Brain microvascular endothelial cell (primary cell): ENCODE results near the gene INHBE.
"Not testable (repeated sequence)": the region's sequence is repeated elsewhere in the genome, so short reads cannot be mapped to it uniquely, and the experiment has no call there.

Experiments used
- DNase-seq: peaks from one replicate; pipeline ENCODE4 v3.0.0-alpha.2; 2020
- H3K27ac ChIP-seq: fragments of 250-450 bp; sonication (Bioruptor Pico); 2 replicates; pipeline ENCODE4 v1.5.1; 2020; ENCODE audit warnings: mild to moderate bottlenecking, moderate library complexity
- H3K27me3 ChIP-seq: fragments of 250-450 bp; sonication (Bioruptor Pico); replicated peaks from 2 replicates; pipeline ENCODE4 v1.5.1; 2020; ENCODE audit warnings: mild to moderate bottlenecking
- H3K36me3 ChIP-seq: fragments of 250-450 bp; sonication (Bioruptor Pico); replicated peaks from 2 replicates; pipeline ENCODE4 v1.5.1; 2020; ENCODE audit warnings: mild to moderate bottlenecking
- H3K4me3 ChIP-seq: 2 replicates; pipeline ENCODE4 v1.5.1; 2011; ENCODE audit warnings: low read depth, mild to moderate bottlenecking, control low read depth, low read length, moderate library complexity
- CTCF ChIP-seq: IDR thresholded peaks from 2 replicates; pipeline ENCODE4 v1.5.1; 2011; ENCODE audit warnings: low read depth, mild to moderate bottlenecking, moderate library complexity, low read length, control low read depth, inconsistent platforms; ENCODE audit errors: missing control alignments
- in situ Hi-C: cut with HindIII; loops from 2 replicates; pipeline ENCODE4 v1.10.0; 2017; ENCODE audit warnings: low sequenced_read_pairs, low pct_ligation_motif_present

The INHBE gene

GRCh38 chr12:57438400-57438799 is 16.7 kb upstream of the INHBE start:
- TF ChIP-seq CTCF: no peak
- no peaks in the 10 kb centered on the region for H3K27me3 ChIP-seq
- DNase-seq: no peak
- no peak overlapping the region for H3K4me3 ChIP-seq
- no peak overlapping the region for H3K27ac ChIP-seq
- H3K36me3 ChIP-seq: no peaks in the 10 kb centered on the region
- in situ Hi-C loops: no loop called here

GRCh38 chr12:57439762-57440266 is 15.3 kb upstream of the INHBE start:
- no peak for TF ChIP-seq CTCF
- Histone ChIP-seq H3K36me3 (no peaks in the 10 kb centered on the region), H3K4me3 (no peak overlapping the region), H3K27me3 (no peaks in the 10 kb centered on the region), H3K27ac (no peak overlapping the region)
- no peak for DNase-seq
- in situ Hi-C loops: no loop called here

GRCh38 chr12:57441393-57441792 is 13.7 kb upstream of the INHBE start:
- H3K27ac ChIP-seq, H3K27me3 ChIP-seq, H3K36me3 ChIP-seq, in situ Hi-C loops, H3K4me3 ChIP-seq, DNase-seq: not testable (repeated sequence)

- H3K36me3 ChIP-seq: no peaks in the 10 kb centered on the region
- in situ Hi-C loops: no loop called here
- H3K27me3 ChIP-seq: no peaks in the 10 kb centered on the region
- H3K27ac ChIP-seq: no peak overlapping the region
- H3K4me3 ChIP-seq: no peak overlapping the region
- TF ChIP-seq CTCF: no peak
- no peak for DNase-seq
These were observed 13.2 kb upstream of the INHBE start for GRCh38 chr12:57441846-57442427.

GRCh38 chr12:57444337-57444736 is 10.8 kb upstream of the INHBE start:
- in situ Hi-C loops, DNase-seq, H3K4me3 ChIP-seq: not testable (repeated sequence)

GRCh38 chr12:57444744-57445143 is 10.4 kb upstream of the INHBE start:
- TF ChIP-seq CTCF: no peak
- Histone ChIP-seq H3K36me3 (no peaks in the 10 kb centered on the region), H3K4me3 (no peak overlapping the region), H3K27me3 (no peaks in the 10 kb centered on the region), H3K27ac (no peak overlapping the region)
- in situ Hi-C loops: no loop called here
- no peak for DNase-seq

More at GRCh38 chr12:57444337-57444736, 10.8 kb upstream of the INHBE start:
- not testable (repeated sequence) for H3K36me3 ChIP-seq, H3K27ac ChIP-seq, H3K27me3 ChIP-seq

GRCh38 chr12:57446292-57446960 is 8.7 kb upstream of the INHBE start:
- TF ChIP-seq CTCF: no peak
- no peak overlapping the region for H3K27ac ChIP-seq
- DNase-seq: no peak
- in situ Hi-C loops: no loop called here
- H3K27me3 ChIP-seq: no peaks in the 10 kb centered on the region
- H3K36me3 ChIP-seq: no peaks in the 10 kb centered on the region
- no peak overlapping the region for H3K4me3 ChIP-seq
